Astrocyte of the spinal cord (primary cell): ENCODE results near the gene ARHGEF4.

Experiments
- DNase-seq: peaks from one replicate; pipeline ENCODE4 v3.0.0; 2011; ENCODE audit warnings: low read depth, low spot score
- H3K4me3 ChIP-seq: 2 replicates; pipeline ENCODE4 v1.5.1; 2011; ENCODE audit warnings: low read depth, mild to moderate bottlenecking, low read length, moderate library complexity
- CTCF ChIP-seq: IDR thresholded peaks from 2 replicates; pipeline ENCODE4 v1.5.1; 2012; ENCODE audit warnings: low read depth, mild to moderate bottlenecking, low read length, inconsistent platforms
- in situ Hi-C: cut with HindIII; loops from 2 replicates; pipeline ENCODE4 v1.10.0; 2017; ENCODE audit warnings: low sequenced_read_pairs

The ARHGEF4 gene

DNA sequence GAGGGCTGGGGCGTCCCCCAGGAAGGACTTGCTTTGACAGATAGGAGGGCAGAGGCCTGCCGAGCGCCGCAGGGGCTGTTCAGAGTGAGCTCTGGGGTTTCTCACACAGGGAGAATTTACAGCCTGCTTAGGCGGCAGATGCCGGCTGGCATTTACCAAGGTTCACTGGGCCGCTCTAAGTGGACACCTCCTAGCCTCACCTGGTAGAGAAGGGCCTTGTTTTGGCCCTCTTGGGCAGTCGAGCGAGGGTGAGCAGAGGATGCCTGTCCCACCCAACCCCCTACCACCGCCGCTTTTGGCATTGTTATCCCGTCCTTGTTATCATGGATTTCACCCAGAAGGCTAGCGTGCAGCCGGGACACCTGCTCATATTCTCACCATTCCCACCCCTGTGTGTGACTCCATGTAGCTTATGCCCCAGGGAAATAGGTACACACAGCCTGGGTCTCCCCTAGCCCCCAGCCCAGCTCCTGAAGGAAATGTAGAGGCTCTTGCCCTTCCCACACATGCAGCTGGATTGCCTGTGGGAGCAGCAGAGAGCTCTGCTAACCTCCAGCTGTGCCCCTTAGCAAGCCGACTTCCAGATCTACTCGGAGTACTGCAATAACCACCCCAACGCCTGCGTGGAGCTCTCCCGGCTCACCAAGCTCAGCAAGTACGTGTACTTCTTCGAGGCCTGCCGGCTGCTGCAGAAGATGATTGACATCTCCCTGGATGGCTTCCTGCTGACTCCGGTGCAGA lies 204.1 kb downstream of the ARHGEF4 start:
- DNase-seq = no peak
- H3K4me3 ChIP-seq = no peak overlapping the region
- peak; percentile 18 for TF ChIP-seq CTCF

GRCh38 chr2:131041402-131042147 lies 204.9 kb downstream of the ARHGEF4 start:
- in situ Hi-C loops = no loop called here
- H3K4me3 ChIP-seq = no peak overlapping the region
- no peak for DNase-seq
- TF ChIP-seq CTCF = no peak

More for the DNA sequence above, 204.1 kb downstream of the ARHGEF4 start:
- in situ Hi-C loops = no loop called here

DNA sequence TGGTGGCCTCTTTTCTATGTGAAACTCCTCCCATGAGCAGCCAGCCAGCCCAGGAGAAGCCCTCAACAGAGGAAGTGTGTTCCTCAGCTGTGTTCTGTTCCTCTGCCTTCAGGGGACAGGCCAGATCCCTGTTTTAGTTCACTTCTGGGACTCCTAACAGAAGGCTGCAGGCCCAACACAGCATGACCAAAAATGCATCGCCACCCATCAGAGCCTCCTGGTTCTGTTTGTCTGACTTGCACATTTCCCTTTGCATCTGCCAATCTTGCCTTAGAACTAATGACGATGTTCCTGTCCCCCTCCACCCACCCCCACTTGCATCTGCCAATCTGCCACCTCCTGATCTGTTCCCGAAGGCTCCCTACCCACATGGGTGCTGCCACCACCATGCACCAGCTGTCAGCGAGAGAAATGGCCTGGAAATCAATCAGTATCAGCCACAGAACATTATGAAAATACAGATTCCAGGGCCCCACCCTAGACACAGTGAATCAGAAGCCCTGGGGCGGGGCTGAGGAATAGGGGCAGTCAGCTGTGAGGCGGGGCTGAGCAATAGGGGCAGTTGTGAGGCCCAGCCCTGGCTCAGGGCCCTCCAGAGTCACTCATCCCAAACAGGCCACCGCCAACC lies 205.5 kb downstream of the ARHGEF4 start:
- TF ChIP-seq CTCF = no peak
- no peak for DNase-seq
- in situ Hi-C loops = no loop called here
- no peak overlapping the region for H3K4me3 ChIP-seq

DNA sequence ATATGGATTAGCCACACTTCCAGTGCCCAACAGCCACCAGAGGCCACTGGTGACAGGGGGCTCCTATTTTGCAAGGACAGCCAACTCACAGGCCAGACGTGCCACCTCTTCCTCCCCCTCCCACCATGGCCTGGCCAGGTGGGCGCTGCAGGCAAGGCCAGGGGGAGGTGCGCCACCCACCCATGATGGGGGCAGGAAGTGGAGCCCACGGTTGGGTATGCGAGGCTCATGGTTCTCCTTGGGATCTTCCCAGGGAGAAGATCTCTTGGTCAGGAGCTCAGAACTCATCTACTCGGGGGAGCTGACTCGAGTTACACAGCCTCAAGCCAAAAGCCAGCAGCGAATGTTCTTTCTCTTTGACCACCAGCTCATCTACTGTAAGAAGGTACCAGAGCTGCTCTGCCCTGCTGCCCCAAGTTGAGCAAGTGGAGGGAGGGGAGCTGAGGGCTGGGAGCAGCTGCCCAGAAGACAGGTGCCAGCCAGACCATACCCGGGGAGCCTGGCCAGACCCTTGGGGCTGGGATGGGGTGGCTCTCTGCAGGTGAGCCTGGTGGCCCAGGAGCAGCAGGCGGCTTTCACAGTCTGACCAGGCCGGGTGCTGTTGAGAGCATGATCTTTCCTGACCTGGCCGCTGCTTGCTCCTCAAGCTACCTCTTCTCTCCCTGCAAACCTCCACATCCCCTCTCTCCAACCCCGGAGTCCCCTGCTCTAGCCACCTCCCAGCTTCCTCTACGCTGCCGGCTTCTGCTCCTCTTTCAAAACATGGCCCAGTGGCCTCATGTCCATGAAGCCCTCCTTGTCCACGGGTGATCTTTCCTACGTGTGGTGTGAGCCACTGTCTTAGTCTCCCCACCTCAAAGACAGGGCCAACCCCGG lies 206.7 kb downstream of the ARHGEF4 start:
- no peak for DNase-seq
- TF ChIP-seq CTCF = no peak
- in situ Hi-C loops = no loop called here
- H3K4me3 ChIP-seq = no peak overlapping the region

GRCh38 chr2:131044075-131044756 lies 207.5 kb downstream of the ARHGEF4 start:
- no peak for TF ChIP-seq CTCF
- in situ Hi-C loops = no loop called here
- no peak overlapping the region for H3K4me3 ChIP-seq
- DNase-seq = no peak
